Liver (tissue), 9 donors: ENCODE data around the gene RBM38. TPM values are rescaled to one million over a fixed set of nuclear protein-coding genes. Genes with fewer than 3 reads are reported as not detected.

ENCODE experiments used
- DNase-seq: peaks from one replicate; pipeline ENCODE4 v3.0.0-alpha.2; 2017; ENCODE audit warnings: low spot score
- H3K27ac ChIP-seq, 2 donors: one replicate each; pipeline ENCODE4 v1.7.0; 2013; ENCODE audit warnings: inconsistent platforms in 2 of 2, low read length in 2 of 2, control low read depth in 1 of 2, low read depth in 1 of 2, mild to moderate bottlenecking in 1 of 2
- H3K27me3 ChIP-seq, 4 donors: one replicate each; pipeline versions ENCODE4 v1.6.1 to v1.7.0; 2013; ENCODE audit warnings: low read length in 3 of 4, inconsistent platforms in 1 of 4, mild to moderate bottlenecking in 1 of 4, moderate library complexity in 1 of 4; ENCODE audit not compliant: control insufficient read depth in 4 of 4, insufficient read depth in 4 of 4
- H3K36me3 ChIP-seq, 4 donors: one replicate each; pipeline versions ENCODE4 v1.6.1 to v1.7.0; 2013; ENCODE audit warnings: low read length in 3 of 4, mild to moderate bottlenecking in 3 of 4, low read depth in 1 of 4, moderate library complexity in 1 of 4; ENCODE audit not compliant: control insufficient read depth in 4 of 4, insufficient read depth in 3 of 4
- H3K4me1 ChIP-seq, 4 donors: one replicate each; pipeline versions ENCODE4 v1.6.1 to v1.7.0; 2013; ENCODE audit warnings: low read length in 3 of 4, mild to moderate bottlenecking in 3 of 4, moderate library complexity in 1 of 4; ENCODE audit not compliant: control insufficient read depth in 4 of 4, insufficient read depth in 4 of 4
- H3K4me3 ChIP-seq, 3 donors: one replicate each; pipeline versions ENCODE4 v1.6.1 to v1.7.0; 2013; ENCODE audit warnings: low read length in 3 of 3, control low read depth in 1 of 3, low read depth in 1 of 3, mild to moderate bottlenecking in 1 of 3
- H3K9ac ChIP-seq, 2 donors: one replicate each; pipeline ENCODE4 v1.7.0; 2013; ENCODE audit warnings: low read length in 2 of 2, mild to moderate bottlenecking in 2 of 2, moderate library complexity in 2 of 2, control low read depth in 1 of 2, low read depth in 1 of 2
- H3K9me3 ChIP-seq, 4 donors: one replicate each; pipeline versions ENCODE4 v1.6.1 to v1.7.0; 2013; ENCODE audit warnings: low read length in 3 of 4; ENCODE audit not compliant: control insufficient read depth in 4 of 4
- ATF3 ChIP-seq: IDR thresholded peaks from 2 replicates; pipeline ENCODE4 v1.6.1; 2016; ENCODE audit warnings: antibody characterized with exemption
- CTCF ChIP-seq: fragments of 150-350 bp; IDR thresholded peaks from 2 replicates; pipeline ENCODE4 v1.5.1; 2017; ENCODE audit warnings: improper control_type of control experiment, low read depth, low read length; ENCODE audit not compliant: missing input control
- EGR1 ChIP-seq, 2 donors: IDR thresholded peaks; 2 replicates each; pipeline ENCODE4 v1.6.1; 2016 to 2018; ENCODE audit warnings: antibody characterized with exemption in 2 of 2, low read depth in 2 of 2
- FOXA1 ChIP-seq: IDR thresholded peaks from 2 replicates; pipeline ENCODE4 v1.6.1; 2016; ENCODE audit warnings: antibody characterized with exemption
- FOXA2 ChIP-seq: IDR thresholded peaks from 2 replicates; pipeline ENCODE4 v1.6.1; 2016; ENCODE audit warnings: antibody characterized with exemption
- HNF4A ChIP-seq, 2 donors: conservative IDR thresholded peaks; 2 replicates each; pipeline ENCODE4 v1.6.1; 2016; ENCODE audit warnings: antibody characterized with exemption in 2 of 2, mild to moderate bottlenecking in 2 of 2
- HNF4G ChIP-seq: IDR thresholded peaks from 2 replicates; pipeline ENCODE4 v1.6.1; 2016; ENCODE audit warnings: antibody characterized with exemption
- JUND ChIP-seq, 2 donors: IDR thresholded peaks; 2 replicates each; pipeline ENCODE4 v1.6.1; 2016; ENCODE audit warnings: antibody characterized with exemption in 2 of 2
- MAX ChIP-seq: IDR thresholded peaks from 2 replicates; pipeline ENCODE4 v1.6.1; 2016; ENCODE audit warnings: antibody characterized with exemption
- NR2F2 ChIP-seq: IDR thresholded peaks from 2 replicates; pipeline ENCODE4 v1.6.1; 2016; ENCODE audit warnings: antibody characterized with exemption
- RAD21 ChIP-seq, 2 donors: IDR thresholded peaks; 2 replicates each; pipeline ENCODE4 v1.6.1; 2016; ENCODE audit warnings: antibody characterized with exemption in 2 of 2, mild to moderate bottlenecking in 2 of 2
- REST ChIP-seq: IDR thresholded peaks from 2 replicates; pipeline ENCODE4 v1.6.1; 2016; ENCODE audit warnings: antibody characterized with exemption, mild to moderate bottlenecking
- RXRA ChIP-seq, 2 donors: IDR thresholded peaks; 2 replicates each; pipeline ENCODE4 v1.6.1; 2017 to 2018; ENCODE audit warnings: antibody characterized with exemption in 2 of 2, mild to moderate bottlenecking in 1 of 2
- TAF1 ChIP-seq: conservative IDR thresholded peaks from 2 replicates; pipeline ENCODE4 v1.6.1; 2016; ENCODE audit warnings: antibody characterized with exemption, mild to moderate bottlenecking
- YY1 ChIP-seq: IDR thresholded peaks from 2 replicates; pipeline ENCODE4 v1.6.1; 2016; ENCODE audit warnings: antibody characterized with exemption, mild to moderate bottlenecking
- ZBTB33 ChIP-seq: IDR thresholded peaks from 2 replicates; pipeline ENCODE4 v1.6.1; 2016; ENCODE audit warnings: antibody characterized with exemption
- WGBS: extraction: QIAGEN DNeasy Blood & Tissue Kit; methylation state at CpG from one replicate; pipeline ENCODE4 v1.1.7; 2013; 5-methylcytosine and 5-hydroxymethylcytosine counted together
- polyA plus RNA-seq, 2 donors: library from polyadenylated mRNA; stranded (reverse) in 1 of 2; unstranded in 1 of 2; fragments of 200-250 nt in 1 of 2; fragments of >200 nt in 1 of 2; fragmentation: Nextera tagmentation in 1 of 2; extraction: Ambion mirVana in 1 of 2; gene quantifications; one replicate each; pipeline versions ENCODE4 v1.2.1 to v1.2.3, GENCODE V29; 2013 to 2015
- total RNA-seq, 2 donors: library from RNA; depleted of rRNA; stranded (reverse); fragments of >200 nt; gene quantifications; one replicate each; pipeline ENCODE4 v1.2.3, GENCODE V29; 2014
- donor health status: healthy.
- donor health status: healthy.
- donor health status: healthy.
- donor health status: healthy.
- donor health status: healthy.

The RBM38 gene
- total and polyA plus RNA-seq, 4 donors: 1.4 to 258 (median 6.0) TPM

- Histone ChIP-seq H3K27me3 (no peaks in the 10 kb centered on the region), H3K9me3 (no peaks in the 10 kb centered on the region), H3K4me3 (no peak overlapping the region), H3K27ac (no peak overlapping the region), H3K9ac (no peak overlapping the region), H3K36me3 (peaks cover 21 to 77% (median 41%) of the 10 kb centered on the region in 4 donors), H3K4me1 (peaks cover 0 to 4% (median 2%) of the 10 kb centered on the region in 4 donors)
- 93% methylated on average over 10 of the region's 10 CpGs for WGBS
- DNase-seq: no peak
- TF ChIP-seq MAX (no peak), RAD21 (IDR thresholded peaks at IDR 0.05) (no peak), RXRA (IDR thresholded peaks at IDR 0.05) (no peak), TAF1 (no peak), ZBTB33 (no peak), EGR1 (IDR thresholded peaks at IDR 0.05; ENCODE audit: low read depth in 2 of 2) (no peak), REST (no peak), YY1 (no peak), ATF3 (no peak), FOXA1 (no peak), HNF4G (no peak), CTCF (no peak), HNF4A (conservative IDR thresholded peaks at IDR 0.05) (no peak), FOXA2 (no peak), JUND (IDR thresholded peaks at IDR 0.05) (no peak)
Measured at GRCh38 chr20:57375652-57376230, 15.5 kb upstream of the RBM38 start.

GRCh38 chr20:57377350-57377749 is 13.8 kb upstream of the RBM38 start:
- Histone ChIP-seq H3K27me3 (no peaks in the 10 kb centered on the region), H3K36me3 (peaks cover 16 to 62% (median 32%) of the 10 kb centered on the region in 4 donors), H3K27ac (no peak overlapping the region), H3K4me3 (no peak overlapping the region), H3K9ac (no peak overlapping the region), H3K9me3 (no peaks in the 10 kb centered on the region), H3K4me1 (peaks cover 0 to 4% (median 2%) of the 10 kb centered on the region in 4 donors)
- WGBS: 86% methylated on average over 13 of the region's 13 CpGs
- DNase-seq: no peak
- no peak for TF ChIP-seq FOXA2
- no peak for TF ChIP-seq EGR1 (IDR thresholded peaks at IDR 0.05; ENCODE audit: low read depth in 2 of 2)
- TF ChIP-seq MAX: no peak
- TF ChIP-seq FOXA1: no peak
- no peak for TF ChIP-seq TAF1
- TF ChIP-seq YY1: no peak
- no peak for TF ChIP-seq NR2F2
- TF ChIP-seq HNF4G: no peak
- TF ChIP-seq JUND (IDR thresholded peaks at IDR 0.05): no peak
- TF ChIP-seq REST: no peak
- TF ChIP-seq ATF3: no peak
